C4-2B (cell line): ENCODE data around the gene PPP1R14C.

Experiments used
- CTCF ChIP-seq: fragments of 450-650 bp; conservative IDR thresholded peaks from 2 replicates; pipeline ENCODE4 v1.5.1; 2017; ENCODE audit warnings: mild to moderate bottlenecking
- ZFX ChIP-seq: fragments of 450-650 bp; IDR thresholded peaks from 2 replicates; pipeline ENCODE4 v1.6.1; 2017

DNA sequence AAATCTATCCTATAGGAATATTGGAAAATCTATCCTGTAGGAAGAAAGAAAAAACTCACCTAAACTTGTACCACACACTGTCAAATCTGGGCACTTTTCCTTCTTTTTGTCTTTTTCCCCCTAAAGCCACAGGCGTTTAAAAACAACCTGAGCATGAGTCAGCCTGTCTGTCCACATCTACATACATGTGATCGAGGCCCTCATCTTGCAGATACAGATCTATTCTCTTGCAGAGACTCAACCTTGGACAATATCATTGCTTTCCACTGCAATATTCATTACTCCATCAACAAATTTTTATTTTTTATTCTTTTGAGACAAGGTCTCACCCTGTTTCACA is 130.1 kb downstream of the PPP1R14C start:
- no peak for TF ChIP-seq CTCF
- no peak for TF ChIP-seq ZFX
